HepG2 (cell line): Measurements from ENCODE around the gene MEA1. TPM values are rescaled to one million over a fixed set of nuclear protein-coding genes. Genes with fewer than 3 reads are reported as not detected.

Experiments used
- ATAC-seq: fragments of 200-7000 bp; cut with Tn5 transposase; 3 replicates; pipeline ENCODE4 v1.9.1; 2020; ENCODE audit warnings: mild to moderate bottlenecking, moderate library complexity
- BruUV-seq: library from RNA; stranded (reverse); fragments of 400-500 nt; replicated peaks from 2 replicates; lab custom pipeline; 2021; lab: Mats Ljungman, UMichigan
- CTCF ChIA-PET: fragments of 300-600 bp; formaldehyde crosslinking; extraction: SDS; loops from one replicate; lab custom pipeline; 2021; ENCODE audit warnings: low total read pairs, inconsistent platforms, low intra/inter-chr PET ratio; lab: Yijun Ruan, JAX
- POLR2A ChIA-PET: fragments of 350-600 bp; sonication (Branson Sonifier 250); formaldehyde crosslinking; loops from one replicate; lab custom pipeline; 2020; ENCODE audit warnings: antibody characterized with exemption, inconsistent platforms; lab: Yijun Ruan, JAX
- DNase-seq: peaks from one replicate; pipeline ENCODE4 v3.0.0-alpha.2; 2015; ENCODE audit warnings: low spot score
- FAIRE-seq: peaks from 3 replicates; lab custom pipeline; 2011; peaks lifted over from hg19 to GRCh38; lab: Jason Lieb, UNC
- H2AFZ ChIP-seq: one replicate; pipeline ENCODE4 v1.6.1; 2011; ENCODE audit warnings: low read length, inconsistent platforms
- H3K27ac ChIP-seq: fragments of 300-600 bp; 3 replicates; pipeline ENCODE4 v1.8.0; 2011; ENCODE audit warnings: mixed run types, mild to moderate bottlenecking, mixed read lengths, low read length, inconsistent platforms; ENCODE audit not compliant: insufficient read depth; ENCODE audit errors: extremely low read length
- H3K27me3 ChIP-seq, 2 experiments: fragments of 200-600 bp in 1 of 2; 2 replicates in 1 of 2; 3 replicates in 1 of 2; pipeline versions ENCODE4 v1.6.0 to v1.8.0; 2011; ENCODE audit warnings: low read length in 2 of 2, mild to moderate bottlenecking in 2 of 2, moderate library complexity in 2 of 2, inconsistent platforms in 1 of 2; ENCODE audit not compliant: insufficient read depth in 2 of 2, control insufficient read depth in 1 of 2
- H3K36me3 ChIP-seq, 2 experiments: fragments of 200-600 bp in 1 of 2; replicated peaks in 1 of 2; 2 replicates in 1 of 2; 3 replicates in 1 of 2; pipeline versions ENCODE4 v1.5.1 to v1.8.0; 2011; ENCODE audit warnings: low read length in 2 of 2, inconsistent platforms in 1 of 2; ENCODE audit not compliant: insufficient read depth in 2 of 2, control insufficient read depth in 1 of 2
- H3K4me1 ChIP-seq: 2 replicates; pipeline ENCODE4 v1.5.1; 2012; ENCODE audit warnings: low read length, inconsistent platforms; ENCODE audit not compliant: insufficient read depth
- H3K4me2 ChIP-seq: 2 replicates; pipeline ENCODE4 v1.6.0; 2011; ENCODE audit warnings: low read depth, low read length, inconsistent platforms
- H3K4me3 ChIP-seq, 3 experiments: fragments of 200-600 bp in 1 of 3; sonication (generic), shearing (Covaris generic) in 1 of 3; replicated peaks in 1 of 3; 2 replicates each; pipeline ENCODE4 v1.5.1; 2011 to 2016; ENCODE audit warnings: low read length in 3 of 3, inconsistent platforms in 2 of 3, low read depth in 2 of 3, mild to moderate bottlenecking in 2 of 3, control low read depth in 1 of 3, mixed read lengths in 1 of 3; ENCODE audit not compliant: insufficient read depth in 1 of 3
- H3K79me2 ChIP-seq: one replicate; pipeline ENCODE4 v1.6.1; 2011; ENCODE audit warnings: low read length, inconsistent platforms; ENCODE audit not compliant: insufficient read depth
- H3K9ac ChIP-seq: 2 replicates; pipeline ENCODE4 v1.6.0; 2011; ENCODE audit warnings: mild to moderate bottlenecking, low read depth, low read length, inconsistent platforms; ENCODE audit not compliant: insufficient read depth
- H3K9me3 ChIP-seq: 2 replicates; pipeline ENCODE4 v1.5.1; 2012; ENCODE audit warnings: mild to moderate bottlenecking, low read length
- H4K20me1 ChIP-seq: 2 replicates; pipeline ENCODE4 v1.6.0; 2011; ENCODE audit warnings: inconsistent platforms, mild to moderate bottlenecking, low read length, moderate library complexity; ENCODE audit not compliant: insufficient read depth
- AGO2 ChIP-seq: fragments of 200-400 bp; formaldehyde crosslinking; optimal IDR thresholded peaks from 2 replicates; pipeline ENCODE3; 2017; ENCODE audit warnings: mild to moderate bottlenecking, low read depth, low read length, moderate library complexity
- ATRX ChIP-seq: sonication (generic); formaldehyde crosslinking; IDR thresholded peaks from 2 replicates; pipeline ENCODE4 v1.4.0; 2020; ENCODE audit warnings: missing genetic modification reagents, borderline replicate concordance
- CHD2 ChIP-seq: IDR thresholded peaks from 2 replicates; pipeline ENCODE4 v1.6.1; 2011; ENCODE audit warnings: low read depth, low read length, improper control_type of control experiment
- FOXK1 ChIP-seq: sonication (generic); formaldehyde crosslinking; IDR thresholded peaks from 2 replicates; pipeline ENCODE4 v1.4.0; 2020; ENCODE audit warnings: low read depth, missing genetic modification reagents, borderline replicate concordance
- FOXK2 ChIP-seq: fragments of 450-650 bp; IDR thresholded peaks from 2 replicates; pipeline ENCODE4 v1.6.1; 2016
- HNRNPL ChIP-seq: fragments of 200-400 bp; formaldehyde crosslinking; IDR thresholded peaks from 2 replicates; pipeline ENCODE4 v1.6.1; 2017; ENCODE audit warnings: mild to moderate bottlenecking, low read depth, low read length
- KLF16 ChIP-seq, 2 experiments: sonication (generic) in 1 of 2; formaldehyde crosslinking in 1 of 2; IDR thresholded peaks; 2 replicates each; pipeline versions ENCODE4 v1.6.1 to v1.8.0; 2016 to 2023; ENCODE audit warnings: missing genetic modification reagents in 2 of 2, missing compliant biosample characterization in 1 of 2
- MZF1 ChIP-seq: sonication (generic); formaldehyde crosslinking; IDR thresholded peaks from 2 replicates; pipeline ENCODE4 v1.8.1; 2023; ENCODE audit warnings: mild to moderate bottlenecking, missing genetic modification reagents, borderline replicate concordance
- RBFOX2 ChIP-seq: fragments of 200-400 bp; formaldehyde crosslinking; IDR thresholded peaks from 2 replicates; pipeline ENCODE4 v1.6.1; 2017; ENCODE audit warnings: low read depth, mild to moderate bottlenecking, low read length
- ZNF180 ChIP-seq: sonication (generic); formaldehyde crosslinking; IDR thresholded peaks from 2 replicates; pipeline ENCODE4 v1.4.0; 2020; ENCODE audit warnings: low read depth, missing genetic modification reagents, borderline replicate concordance
- ZNF234 ChIP-seq: sonication (generic); formaldehyde crosslinking; conservative IDR thresholded peaks from 2 replicates; pipeline ENCODE4 v1.5.1; 2020; ENCODE audit warnings: mild to moderate bottlenecking, missing genetic modification reagents
- ZNF577 ChIP-seq: sonication (generic); formaldehyde crosslinking; IDR thresholded peaks from 2 replicates; pipeline ENCODE4 v1.4.0; 2020; ENCODE audit warnings: mild to moderate bottlenecking, low read depth, missing genetic modification reagents, borderline replicate concordance
- ZNF747 ChIP-seq: sonication (generic); formaldehyde crosslinking; IDR thresholded peaks from 2 replicates; pipeline ENCODE4 v1.8.1; 2023; ENCODE audit warnings: missing genetic modification reagents, mild to moderate bottlenecking, borderline replicate concordance
- WGBS: methylation state at CpG from one replicate; pipeline ENCODE4 v1.1.6; 2017; ENCODE audit warnings: low lambda C conversion rate; 5-methylcytosine and 5-hydroxymethylcytosine counted together
- in situ Hi-C: cut with HindIII; loops from 2 replicates; pipeline ENCODE4 v1.10.0; 2017; ENCODE audit warnings: low pct_unique_long_range_greater_than_20kb; ENCODE audit not compliant: extremely low pct_ligation_motif_present
- intact Hi-C: fragments of 100-400 bp; cut with micrococcal nuclease; formaldehyde crosslinking; loops from one replicate; pipeline ENCODE4 v1.10.0; 2022; ENCODE audit not compliant: unreplicated experiment
- polyA plus RNA-seq, 8 experiments: library from polyadenylated mRNA; depleted of rRNA in 3 of 8; stranded (reverse) in 7 of 8; unstranded in 1 of 8; fragments of >200 nt; fragmentation: Illumina TruSeq in 4 of 8; extraction: Trizol in 4 of 8; gene quantifications; 2 replicates each; pipeline versions ENCODE4 v1.2.1 to v1.2.3, GENCODE V29; 2011 to 2016; ENCODE audit warnings: low read depth in 4 of 8, missing spikeins in 1 of 8, mixed read lengths in 1 of 8; ENCODE audit not compliant: insufficient read depth in 1 of 8
- total RNA-seq, 5 experiments: library from RNA; depleted of rRNA; stranded (reverse); fragments of >200 nt; fragmentation: Illumina TruSeq; extraction: Trizol; gene quantifications; 2 replicates each; pipeline ENCODE4 v1.2.3, GENCODE V29; 2016; ENCODE audit warnings: low read depth in 1 of 5
- TF ChIP-seq, protein P1 (sequence below): sonication (generic); formaldehyde crosslinking; IDR thresholded peaks from 2 replicates; pipeline ENCODE4 v1.8.0; 2022; ENCODE audit warnings: mild to moderate bottlenecking, missing genetic modification reagents, moderate library complexity
- TF ChIP-seq, protein P2 (sequence below): sonication (generic); formaldehyde crosslinking; IDR thresholded peaks from 2 replicates; pipeline ENCODE4 v1.5.1; 2020; ENCODE audit warnings: missing genetic modification reagents, mild to moderate bottlenecking, borderline replicate concordance

The MEA1 gene
- total and polyA plus RNA-seq, 2 of the 13 experiments (the other 11 are each of a cell fraction or from before 2014, with no cell fraction given) = 75.6 to 86.2 TPM

DNA sequence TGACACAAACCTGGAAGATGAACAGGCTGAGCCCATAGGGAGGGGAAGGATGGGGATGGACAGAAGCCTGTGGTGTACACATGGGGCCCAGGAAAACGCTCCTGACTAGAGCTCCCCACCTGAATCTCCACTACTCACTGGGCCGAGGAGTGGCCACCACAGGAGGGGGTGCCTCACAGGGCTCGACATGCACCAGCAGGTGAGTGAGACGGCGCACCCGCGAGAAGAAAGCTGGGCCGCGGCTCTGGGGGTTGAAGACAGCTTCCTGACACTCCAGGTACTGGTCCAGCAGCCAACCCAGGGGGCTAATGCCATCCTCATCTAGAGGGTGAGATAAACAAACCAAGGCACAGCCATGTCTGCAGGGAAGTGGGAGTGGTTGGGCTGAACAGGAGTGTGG, 29.6 kb upstream of the MEA1 start:
- no peak for TF ChIP-seq FOXK1
- TF ChIP-seq ATRX (CRISPR knock-in tag) = no peak
- TF ChIP-seq RBFOX2 = peak; percentile 31; the same call in 1 of the 2 replicates
- TF ChIP-seq AGO2 = peak; percentile 62
- TF ChIP-seq FOXK2 = no peak
- 0 out of 4 replicates have a peak, but pooled peaks of 1 of the 2 experiments have one; percentile 52 for TF ChIP-seq KLF16 (CRISPR knock-in tag; IDR thresholded peaks at IDR 0.05)
- TF ChIP-seq, protein P1, sequence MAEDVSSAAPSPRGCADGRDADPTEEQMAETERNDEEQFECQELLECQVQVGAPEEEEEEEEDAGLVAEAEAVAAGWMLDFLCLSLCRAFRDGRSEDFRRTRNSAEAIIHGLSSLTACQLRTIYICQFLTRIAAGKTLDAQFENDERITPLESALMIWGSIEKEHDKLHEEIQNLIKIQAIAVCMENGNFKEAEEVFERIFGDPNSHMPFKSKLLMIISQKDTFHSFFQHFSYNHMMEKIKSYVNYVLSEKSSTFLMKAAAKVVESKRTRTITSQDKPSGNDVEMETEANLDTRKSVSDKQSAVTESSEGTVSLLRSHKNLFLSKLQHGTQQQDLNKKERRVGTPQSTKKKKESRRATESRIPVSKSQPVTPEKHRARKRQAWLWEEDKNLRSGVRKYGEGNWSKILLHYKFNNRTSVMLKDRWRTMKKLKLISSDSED (CRISPR knock-in tag) = no peak
- TF ChIP-seq CHD2 = no peak
- TF ChIP-seq, protein P2, sequence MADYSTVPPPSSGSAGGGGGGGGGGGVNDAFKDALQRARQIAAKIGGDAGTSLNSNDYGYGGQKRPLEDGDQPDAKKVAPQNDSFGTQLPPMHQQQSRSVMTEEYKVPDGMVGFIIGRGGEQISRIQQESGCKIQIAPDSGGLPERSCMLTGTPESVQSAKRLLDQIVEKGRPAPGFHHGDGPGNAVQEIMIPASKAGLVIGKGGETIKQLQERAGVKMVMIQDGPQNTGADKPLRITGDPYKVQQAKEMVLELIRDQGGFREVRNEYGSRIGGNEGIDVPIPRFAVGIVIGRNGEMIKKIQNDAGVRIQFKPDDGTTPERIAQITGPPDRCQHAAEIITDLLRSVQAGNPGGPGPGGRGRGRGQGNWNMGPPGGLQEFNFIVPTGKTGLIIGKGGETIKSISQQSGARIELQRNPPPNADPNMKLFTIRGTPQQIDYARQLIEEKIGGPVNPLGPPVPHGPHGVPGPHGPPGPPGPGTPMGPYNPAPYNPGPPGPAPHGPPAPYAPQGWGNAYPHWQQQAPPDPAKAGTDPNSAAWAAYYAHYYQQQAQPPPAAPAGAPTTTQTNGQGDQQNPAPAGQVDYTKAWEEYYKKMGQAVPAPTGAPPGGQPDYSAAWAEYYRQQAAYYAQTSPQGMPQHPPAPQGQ = no peak
- no peak for TF ChIP-seq HNRNPL
- no peak for TF ChIP-seq ZNF234 (CRISPR knock-in tag)
- TF ChIP-seq ZNF577 (CRISPR knock-in tag) = no peak
- TF ChIP-seq MZF1 = no peak
- no peak for TF ChIP-seq ZNF747 (CRISPR knock-in tag)
- TF ChIP-seq ZNF180 = no peak
- H4K20me1 ChIP-seq = no peaks in the 10 kb centered on the region
- no peak overlapping the region for H3K4me3 ChIP-seq
- H3K4me2 ChIP-seq = no peak overlapping the region
- no peaks in the 10 kb centered on the region for H3K27me3 ChIP-seq
- POLR2A ChIA-PET = interaction anchor here (1.1 kb wide), 1 partner anchor 10 kb away, joined by 4 read pairs; the partner anchor contains the start of gene CUL7
- 94% methylated on average over 9 of the region's 9 CpGs for WGBS
- BruUV-seq = no TSS peak
- no peaks in the 10 kb centered on the region for H3K9me3 ChIP-seq
- intact Hi-C loops (no loop called here), in situ Hi-C loops (no loop called here)
- H2AFZ ChIP-seq = no peak overlapping the region
- ATAC-seq = no peak
- no peak overlapping the region for H3K27ac ChIP-seq
- DNase-seq = no peak
- H3K79me2 ChIP-seq = no peaks in the 10 kb centered on the region
- H3K36me3 ChIP-seq = peaks cover 51 to 81% of the 10 kb centered on the region in 2 experiments
- CTCF ChIA-PET = no interaction called here
- no peaks in the 10 kb centered on the region for H3K4me1 ChIP-seq
- no peak overlapping the region for H3K9ac ChIP-seq
- FAIRE-seq = no peak
